GM18505 (cell line): ENCODE results near the gene HEG1.

ENCODE experiments used
- ATAC-seq: cut with Tn5 transposase; IDR thresholded peaks from one replicate; pipeline ENCODE4 v1.9.1; 2021; ENCODE audit not compliant: unreplicated experiment
- POLR2A ChIP-seq: IDR thresholded peaks from 4 replicates; pipeline ENCODE4 v1.6.1; 2011; ENCODE audit warnings: borderline replicate concordance; ENCODE audit not compliant: insufficient read depth, insufficient read length; ENCODE audit errors: extremely low read depth

Gene HEG1

GRCh38 chr3:125031544-125031943, 24.3 kb downstream of the HEG1 start:
- no peak for TF ChIP-seq POLR2A
- ATAC-seq = no peak

GRCh38 chr3:125028657-125029056, 27.1 kb downstream of the HEG1 start:
- ATAC-seq = no peak
- TF ChIP-seq POLR2A = no peak

- no peak for ATAC-seq
- TF ChIP-seq POLR2A = no peak
These were observed 30.2 kb downstream of the HEG1 start for GRCh38 chr3:125025642-125026041.

GRCh38 chr3:125024817-125025216, 31.0 kb downstream of the HEG1 start:
- no peak for TF ChIP-seq POLR2A
- ATAC-seq = no peak

- no peak for ATAC-seq
- TF ChIP-seq POLR2A = no peak
These were observed 31.8 kb downstream of the HEG1 start for GRCh38 chr3:125023833-125024555.

- ATAC-seq = no peak
- no peak for TF ChIP-seq POLR2A
These were observed 33.6 kb downstream of the HEG1 start for GRCh38 chr3:125022206-125022605.

GRCh38 chr3:125019271-125019670, 36.5 kb downstream of the HEG1 start:
- no peak for TF ChIP-seq POLR2A
- no peak for ATAC-seq

- no peak for TF ChIP-seq POLR2A
- no peak for ATAC-seq
These were observed 38.4 kb downstream of the HEG1 start for GRCh38 chr3:125017406-125017805.

GRCh38 chr3:125014570-125015179, 41.1 kb downstream of the HEG1 start:
- no peak for ATAC-seq
- TF ChIP-seq POLR2A = no peak

- no peak for TF ChIP-seq POLR2A
- no peak for ATAC-seq
These were observed 42.7 kb downstream of the HEG1 start for GRCh38 chr3:125013095-125013494.

GRCh38 chr3:125011941-125012340, 43.9 kb downstream of the HEG1 start:
- ATAC-seq = no peak
- no peak for TF ChIP-seq POLR2A

GRCh38 chr3:125010393-125010792, 45.4 kb downstream of the HEG1 start:
- no peak for ATAC-seq
- no peak for TF ChIP-seq POLR2A

- no peak for TF ChIP-seq POLR2A
- no peak for ATAC-seq
These were observed 47.0 kb downstream of the HEG1 start for GRCh38 chr3:125008766-125009165.

GRCh38 chr3:125006291-125006731, 49.5 kb downstream of the HEG1 start:
- no peak for TF ChIP-seq POLR2A
- no peak for ATAC-seq
